GM13976 (cell line): ENCODE measurements around the gene IRF7.

Experiments used
- DNase-seq: peaks from one replicate; pipeline ENCODE4 v3.0.0; 2012; ENCODE audit warnings: low spot score
- CTCF ChIP-seq: IDR thresholded peaks from 2 replicates; pipeline ENCODE4 v1.5.1; 2012; ENCODE audit warnings: borderline replicate concordance, mild to moderate bottlenecking; ENCODE audit not compliant: insufficient read depth; ENCODE audit errors: extremely low read depth, missing control alignments, control extremely low read depth
- in situ Hi-C: fragments of 300-500 bp; cut with MboI; formaldehyde crosslinking; loops from one replicate; pipeline ENCODE4 v1.12.0; 2022; ENCODE audit warnings: low sequenced_read_pairs, mixed read lengths, inconsistent platforms; ENCODE audit not compliant: unreplicated experiment

The IRF7 gene

GRCh38 chr11:607971-608659, 7.6 kb downstream of the IRF7 start:
- in situ Hi-C loops = no loop called here
- no peak for TF ChIP-seq CTCF
- no peak for DNase-seq

GRCh38 chr11:607020-607780, 8.6 kb downstream of the IRF7 start:
- in situ Hi-C loops = no loop called here
- DNase-seq = no peak
- TF ChIP-seq CTCF = no peak

GRCh38 chr11:606245-606644, 9.5 kb downstream of the IRF7 start:
- TF ChIP-seq CTCF = no peak
- no peak for DNase-seq
- in situ Hi-C loops = no loop called here

GRCh38 chr11:605286-606129, 10.2 kb downstream of the IRF7 start:
- in situ Hi-C loops = no loop called here
- no peak for TF ChIP-seq CTCF
- no peak for DNase-seq

GRCh38 chr11:603154-603553, 12.6 kb downstream of the IRF7 start:
- in situ Hi-C loops = no loop called here
- TF ChIP-seq CTCF = no peak
- no peak for DNase-seq

- in situ Hi-C loops = no loop called here
- no peak for DNase-seq
- TF ChIP-seq CTCF = no peak
Observed at GRCh38 chr11:601573-602245, 14.0 kb downstream of the IRF7 start.
